Neural progenitor cell (in vitro differentiated cells): ENCODE results near the gene DUSP8. TPM values are rescaled to one million over a fixed set of nuclear protein-coding genes. Genes with fewer than 3 reads are reported as not detected.

Source experiments
- DNase-seq: peaks from one replicate; pipeline ENCODE4 v3.0.0-alpha.2; 2016; ENCODE audit warnings: low spot score
- H2AFZ ChIP-seq: fragments of 200-600 bp; sonication (generic); replicated peaks from 2 replicates; pipeline ENCODE4 v1.6.1; 2016; ENCODE audit warnings: antibody characterized with exemption
- H3F3A ChIP-seq: fragments of 200-600 bp; sonication (generic); 2 replicates; pipeline ENCODE4 v1.6.1; 2016; ENCODE audit warnings: antibody characterized with exemption, low read depth
- H3K27ac ChIP-seq: fragments of 200-600 bp; sonication (generic); 2 replicates; pipeline ENCODE4 v1.5.1; 2016; ENCODE audit warnings: mild to moderate bottlenecking
- H3K27me3 ChIP-seq: fragments of 200-600 bp; sonication (generic); 2 replicates; pipeline ENCODE4 v1.6.1; 2016; ENCODE audit warnings: mild to moderate bottlenecking, moderate library complexity
- H3K36me3 ChIP-seq: fragments of 200-600 bp; sonication (generic); 2 replicates; pipeline ENCODE4 v1.5.1; 2016
- H3K4me1 ChIP-seq: fragments of 200-600 bp; sonication (generic); 2 replicates; pipeline ENCODE4 v1.6.1; 2016; ENCODE audit warnings: mixed run types
- H3K4me2 ChIP-seq: fragments of 200-600 bp; sonication (generic); 2 replicates; pipeline ENCODE4 v1.6.1; 2016
- H3K4me3 ChIP-seq: fragments of 200-600 bp; sonication (generic); 2 replicates; pipeline ENCODE4 v1.5.1; 2016
- H3K79me2 ChIP-seq: fragments of 200-600 bp; sonication (generic); 2 replicates; pipeline ENCODE4 v1.6.1; 2016; ENCODE audit warnings: low read depth
- H3K9ac ChIP-seq: fragments of 200-600 bp; sonication (generic); 2 replicates; pipeline ENCODE4 v1.6.1; 2016
- H3K9me3 ChIP-seq: fragments of 200-600 bp; sonication (generic); 2 replicates; pipeline ENCODE4 v1.5.1; 2016; ENCODE audit warnings: low read depth
- H4K20me1 ChIP-seq: fragments of 200-600 bp; sonication (generic); 2 replicates; pipeline ENCODE4 v1.6.1; 2016; ENCODE audit warnings: low read depth
- H3K27ac Mint-ChIP-seq: 3 replicates; pipeline ENCODE4 v1.8.0; 2021; ENCODE audit warnings: mixed read lengths
- H3K27me3 Mint-ChIP-seq: 2 replicates; pipeline ENCODE4 v1.8.0; 2022; ENCODE audit warnings: low read depth, mild to moderate bottlenecking, inconsistent platforms, moderate library complexity, mixed read lengths; ENCODE audit not compliant: insufficient read depth
- H3K36me3 Mint-ChIP-seq: 3 replicates; pipeline ENCODE4 v1.8.0; 2021; ENCODE audit warnings: mixed read lengths
- H3K4me1 Mint-ChIP-seq: 3 replicates; pipeline ENCODE4 v1.8.0; 2021; ENCODE audit warnings: mixed read lengths
- H3K4me3 Mint-ChIP-seq: 3 replicates; pipeline ENCODE4 v1.8.0; 2021; ENCODE audit warnings: mild to moderate bottlenecking, moderate library complexity, mixed read lengths
- H3K9me3 Mint-ChIP-seq: 3 replicates; pipeline ENCODE4 v1.8.0; 2020; ENCODE audit warnings: mixed read lengths
- CTCF ChIP-seq: fragments of 200-600 bp; sonication (generic); IDR thresholded peaks from 2 replicates; pipeline ENCODE4 v1.5.1; 2017; ENCODE audit warnings: antibody characterized with exemption, mild to moderate bottlenecking
- EZH2 ChIP-seq: fragments of 200-600 bp; sonication (generic); IDR thresholded peaks from 2 replicates; pipeline ENCODE4 v1.6.1; 2017; ENCODE audit warnings: antibody characterized with exemption, mild to moderate bottlenecking, moderate library complexity
- EZH2phosphoT487 ChIP-seq: fragments of 200-600 bp; sonication (generic); IDR thresholded peaks from 2 replicates; pipeline ENCODE4 v1.6.1; 2017; ENCODE audit warnings: antibody characterized with exemption
- total RNA-seq: library from RNA; depleted of rRNA; stranded (reverse); fragments of >200 nt; gene quantifications from 2 replicates; pipeline ENCODE4 v1.2.3, GENCODE V29; 2015; ENCODE audit warnings: low replicate concordance

Gene DUSP8
- total RNA-seq, 1 donor from 2014 or later, result 0.09 TPM

DNA sequence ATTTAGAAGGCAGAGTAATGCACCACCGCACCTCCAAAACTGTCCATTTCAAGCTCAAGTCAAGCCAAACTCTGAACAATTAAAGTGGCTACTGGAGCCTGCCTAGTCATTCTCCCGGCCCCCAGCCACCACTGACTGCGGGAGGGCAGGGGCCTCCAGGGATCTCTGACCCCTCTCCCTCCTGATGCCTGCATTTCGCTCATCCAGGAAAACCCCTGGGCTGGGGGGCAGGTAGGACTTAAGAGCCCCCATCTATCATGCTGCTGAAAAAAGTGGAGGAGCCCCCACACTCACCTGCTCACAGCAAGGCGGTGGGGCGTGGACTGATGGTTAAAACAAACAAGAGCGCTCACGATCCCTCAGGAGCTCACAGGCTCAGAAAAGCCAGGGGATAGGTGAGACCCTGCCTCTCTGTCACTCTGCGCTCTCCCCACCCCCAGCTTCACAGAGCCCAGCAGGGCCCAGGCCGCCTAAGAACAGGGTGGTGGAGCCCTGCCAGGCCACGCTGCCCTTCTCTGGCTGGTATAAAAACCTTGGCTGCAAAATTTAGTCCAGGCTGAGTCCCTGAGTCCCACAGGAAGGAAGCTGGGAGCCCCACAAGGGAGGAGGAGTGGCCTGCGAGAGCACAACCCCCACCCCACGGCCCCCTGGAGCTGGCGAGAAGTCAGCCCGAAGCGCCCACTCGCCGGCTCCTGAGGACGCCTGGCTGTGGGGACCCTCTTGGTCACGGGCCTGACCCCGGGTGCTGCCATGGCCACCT lies 64.5 kb downstream of the DUSP8 start:
- H3K4me3 ChIP-seq, result no peak overlapping the region
- Mint-ChIP-seq H3K4me1 (peaks cover 21% of the 10 kb centered on the region), H3K27ac (peak overlapping the region; percentile 42), H3K4me3 (no peak overlapping the region), H3K36me3 (no peaks in the 10 kb centered on the region), H3K27me3 (peaks cover 2% of the 10 kb centered on the region), H3K9me3 (no peaks in the 10 kb centered on the region)
- peak overlapping the region; percentile 16 for H3K4me2 ChIP-seq
- H2AFZ ChIP-seq, result no peak overlapping the region
- H3K79me2 ChIP-seq, result peaks cover 26% of the 10 kb centered on the region
- H3K9ac ChIP-seq, result no peak overlapping the region
- H3K27me3 ChIP-seq, result no peaks in the 10 kb centered on the region
- DNase-seq, result no peak
- H3K4me1 ChIP-seq, result peaks cover 13% of the 10 kb centered on the region
- H3K9me3 ChIP-seq, result no peaks in the 10 kb centered on the region
- peaks cover 69% of the 10 kb centered on the region for H4K20me1 ChIP-seq
- H3K27ac ChIP-seq, result no peak overlapping the region
- H3F3A ChIP-seq, result peaks cover 9% of the 10 kb centered on the region
- H3K36me3 ChIP-seq, result no peaks in the 10 kb centered on the region
- no peak for TF ChIP-seq EZH2phosphoT487
- no peak for TF ChIP-seq EZH2
- no peak for TF ChIP-seq CTCF

DNA sequence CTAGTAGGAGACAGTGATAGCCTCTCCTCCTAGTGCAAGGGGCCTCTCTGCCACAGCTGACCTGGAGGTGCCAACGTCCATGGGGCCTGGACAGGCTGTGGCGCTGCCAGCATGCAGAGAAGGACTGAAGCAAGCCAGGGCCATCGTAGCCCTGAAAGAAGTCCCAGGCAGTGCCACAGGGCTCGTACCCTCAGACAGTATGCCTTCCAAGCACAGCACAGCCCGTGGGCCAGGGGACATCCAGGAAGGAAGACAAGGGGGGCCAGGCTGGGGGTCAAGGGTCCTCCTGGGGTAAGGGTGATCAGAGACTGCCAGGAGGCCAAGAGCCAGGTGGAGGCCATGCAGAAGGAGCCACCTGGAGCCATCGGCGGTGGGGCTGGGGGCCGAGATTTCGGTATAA lies 65.1 kb downstream of the DUSP8 start:
- Histone ChIP-seq H3K4me3 (no peak overlapping the region), H3K4me2 (no peak overlapping the region), H3K9ac (no peak overlapping the region), H3K9me3 (no peaks in the 10 kb centered on the region), H3K27me3 (no peaks in the 10 kb centered on the region), H3F3A (peaks cover 3% of the 10 kb centered on the region), H3K36me3 (no peaks in the 10 kb centered on the region), H3K27ac (no peak overlapping the region), H3K79me2 (peaks cover 26% of the 10 kb centered on the region), H3K4me1 (peaks cover 13% of the 10 kb centered on the region), H2AFZ (no peak overlapping the region), H4K20me1 (peaks cover 64% of the 10 kb centered on the region)
- Mint-ChIP-seq H3K4me1 (peaks cover 21% of the 10 kb centered on the region), H3K9me3 (no peaks in the 10 kb centered on the region), H3K27ac (no peak overlapping the region), H3K27me3 (peaks cover 2% of the 10 kb centered on the region), H3K36me3 (no peaks in the 10 kb centered on the region), H3K4me3 (no peak overlapping the region)
- TF ChIP-seq EZH2, result no peak
- no peak for TF ChIP-seq CTCF
- TF ChIP-seq EZH2phosphoT487, result no peak
- DNase-seq, result no peak

DNA sequence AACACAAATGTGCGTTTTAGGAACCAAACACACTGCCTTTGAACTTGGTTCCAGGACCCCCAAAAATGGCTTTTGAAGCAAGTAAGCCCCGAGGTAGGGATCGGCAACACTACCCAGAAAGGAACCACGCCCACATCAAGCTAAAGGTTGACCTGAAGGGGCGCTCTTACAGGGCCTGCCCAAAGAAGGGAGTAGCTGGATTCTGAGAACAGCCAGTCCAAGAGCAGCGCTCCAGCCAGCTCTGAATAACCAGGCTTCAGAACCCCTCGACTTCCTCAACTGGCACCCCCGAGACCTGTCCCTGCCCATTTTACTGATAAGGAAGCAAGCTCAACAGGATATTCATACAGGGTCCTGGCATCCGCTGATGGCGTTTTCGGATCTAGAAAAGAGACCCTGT lies 66.6 kb downstream of the DUSP8 start:
- Mint-ChIP-seq H3K36me3 (no peaks in the 10 kb centered on the region), H3K27me3 (peaks cover 2% of the 10 kb centered on the region), H3K27ac (no peak overlapping the region)

More for the DNA sequence above, 66.6 kb downstream of the DUSP8 start:
- H3K4me1 Mint-ChIP-seq, result peaks cover 21% of the 10 kb centered on the region
- H3K9me3 Mint-ChIP-seq, result no peaks in the 10 kb centered on the region
- peaks cover 26% of the 10 kb centered on the region for H3K79me2 ChIP-seq
- no peaks in the 10 kb centered on the region for H3K36me3 ChIP-seq
- peaks cover 13% of the 10 kb centered on the region for H3K4me1 ChIP-seq
- TF ChIP-seq EZH2, result no peak
- peak; percentile 43 for TF ChIP-seq CTCF
- TF ChIP-seq EZH2phosphoT487, result no peak
- no peak overlapping the region for H3K27ac ChIP-seq
- peak; percentile 45 for DNase-seq
- H3K4me3 Mint-ChIP-seq, result no peak overlapping the region
- no peaks in the 10 kb centered on the region for H3F3A ChIP-seq
- no peak overlapping the region for H2AFZ ChIP-seq
- no peak overlapping the region for H3K9ac ChIP-seq
- no peaks in the 10 kb centered on the region for H3K9me3 ChIP-seq
- H3K27me3 ChIP-seq, result no peaks in the 10 kb centered on the region
- H3K4me3 ChIP-seq, result no peak overlapping the region
- no peak overlapping the region for H3K4me2 ChIP-seq
- peaks cover 55% of the 10 kb centered on the region for H4K20me1 ChIP-seq
